HG02943 (cell line): ENCODE measurements around the gene METTL2A.
"Not testable (repeated sequence)": the region's sequence is repeated elsewhere in the genome, so short reads cannot be mapped to it uniquely, and the experiment has no call there.

Experiments used
- ATAC-seq: cut with Tn5 transposase; IDR thresholded peaks from one replicate; pipeline ENCODE4 v1.9.1; 2021; ENCODE audit warnings: mild to moderate bottlenecking, low read depth, moderate library complexity; ENCODE audit not compliant: unreplicated experiment

Gene METTL2A, protein sequence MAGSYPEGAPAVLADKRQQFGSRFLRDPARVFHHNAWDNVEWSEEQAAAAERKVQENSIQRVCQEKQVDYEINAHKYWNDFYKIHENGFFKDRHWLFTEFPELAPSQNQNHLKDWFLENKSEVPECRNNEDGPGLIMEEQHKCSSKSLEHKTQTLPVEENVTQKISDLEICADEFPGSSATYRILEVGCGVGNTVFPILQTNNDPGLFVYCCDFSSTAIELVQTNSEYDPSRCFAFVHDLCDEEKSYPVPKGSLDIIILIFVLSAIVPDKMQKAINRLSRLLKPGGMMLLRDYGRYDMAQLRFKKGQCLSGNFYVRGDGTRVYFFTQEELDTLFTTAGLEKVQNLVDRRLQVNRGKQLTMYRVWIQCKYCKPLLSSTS

DNA sequence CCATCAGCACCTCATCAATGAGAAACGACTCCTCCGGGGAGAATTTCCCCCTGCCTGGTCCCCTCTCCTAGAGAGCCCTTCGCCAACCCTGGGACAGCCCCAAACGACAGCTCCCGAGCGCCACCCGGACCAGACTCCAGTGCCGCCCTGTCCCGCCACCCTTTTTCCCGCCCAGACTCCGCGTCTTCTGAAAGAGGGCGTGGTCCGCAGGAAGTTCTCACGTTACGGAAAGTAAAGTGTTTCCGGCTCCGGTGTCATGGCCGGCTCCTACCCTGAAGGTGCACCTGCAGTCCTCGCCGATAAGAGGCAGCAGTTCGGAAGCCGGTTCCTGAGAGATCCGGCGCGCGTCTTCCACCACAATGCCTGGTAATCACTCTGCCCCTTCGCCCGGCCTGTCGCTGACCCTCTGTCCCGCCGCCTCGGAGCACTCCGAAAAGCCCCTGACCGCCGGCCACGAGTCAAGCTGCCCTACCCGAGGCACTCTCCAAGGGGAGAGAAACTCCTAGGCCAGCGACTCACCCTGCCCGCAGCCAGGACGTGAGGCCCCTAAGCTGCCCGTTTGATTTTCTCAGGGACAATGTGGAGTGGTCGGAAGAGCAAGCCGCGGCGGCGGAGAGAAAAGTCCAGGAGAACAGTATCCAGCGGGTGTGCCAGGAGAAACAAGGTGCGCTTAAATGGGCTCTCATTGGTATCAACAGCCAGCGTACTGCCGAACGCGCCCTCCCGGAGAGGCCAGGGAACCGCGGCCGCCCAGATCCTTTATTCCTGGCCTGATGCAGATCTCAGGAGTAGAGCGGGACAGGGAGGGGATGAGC is at the start of gene METTL2A:
METTL2A (plus strand) TSS at position 251 of the 815 bp plus-strand sequence; CDS start at position 257, 6 bp downstream.
- ATAC-seq, result peak; percentile 88

GRCh38 chr17:62380253-62380652 is 43.4 kb upstream of the METTL2A start, which contains the start of gene EFCAB3:
Gene EFCAB3, plus strand, starts transcription at chr17:62380553. Its CDS starts 2,427 bp downstream, at chr17:62382980.
- ATAC-seq, result no peak

DNA sequence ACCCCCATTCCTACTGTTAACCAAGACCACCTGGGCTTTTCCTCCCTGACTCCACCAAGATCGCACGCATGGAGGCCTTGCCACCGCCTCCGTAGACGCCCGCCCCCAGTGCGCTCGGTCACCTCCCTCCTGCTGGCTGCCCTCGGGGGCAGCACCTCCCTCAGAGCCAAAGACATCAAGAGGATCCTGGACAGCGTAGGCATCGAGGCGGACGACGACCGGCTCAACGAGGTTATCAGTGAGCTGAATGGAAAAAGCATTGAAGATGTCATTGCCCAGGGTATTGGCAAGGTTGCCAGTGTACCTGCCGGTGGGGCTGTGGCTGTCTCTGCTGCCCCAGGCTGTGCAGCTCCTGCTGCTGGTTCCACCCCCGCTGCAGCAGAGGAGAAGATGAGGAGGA is 42.1 kb upstream of the METTL2A start:
- no peak for ATAC-seq

GRCh38 chr17:62388856-62389255 is 34.8 kb upstream of the METTL2A start:
- no peak for ATAC-seq

DNA sequence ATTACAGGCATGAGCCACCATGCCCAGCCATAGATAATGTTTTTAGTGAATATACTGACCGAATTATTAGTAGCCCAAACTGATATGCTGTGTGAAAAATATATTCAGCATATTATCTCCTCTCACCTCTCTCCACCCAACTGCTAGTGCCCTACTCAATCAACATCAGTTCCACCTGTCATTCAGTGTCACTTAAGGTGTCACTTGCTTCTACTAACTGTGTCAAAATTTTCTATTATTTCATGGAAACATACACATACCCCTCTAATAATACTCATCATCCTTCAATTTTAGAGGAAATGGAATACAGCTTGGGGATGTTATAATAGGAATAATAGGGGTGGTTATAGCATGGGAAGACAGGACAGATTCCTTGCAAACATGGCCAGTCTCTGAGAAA is 30.8 kb upstream of the METTL2A start:
- ATAC-seq, result no peak

- no peak for ATAC-seq
These were observed 24.8 kb upstream of the METTL2A start for GRCh38 chr17:62398891-62399290.

DNA sequence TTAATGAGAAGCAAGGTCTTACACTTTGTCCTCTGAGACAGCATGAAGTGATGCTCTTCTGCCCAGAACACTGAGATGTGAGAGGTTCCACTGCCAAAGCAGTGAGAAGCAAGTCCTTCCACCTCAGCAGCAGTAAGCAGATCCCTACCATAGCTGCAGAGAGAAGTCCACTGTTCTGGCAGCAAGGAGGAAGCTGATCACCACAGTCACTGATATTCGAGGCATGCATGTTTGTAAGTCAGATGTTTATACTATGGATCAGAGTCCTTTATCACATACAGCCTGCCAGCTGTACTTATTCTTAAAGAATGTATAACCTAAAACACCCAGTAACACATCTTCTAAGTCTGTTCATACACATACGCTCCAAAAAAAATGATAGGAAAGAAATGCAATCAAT is 18.2 kb upstream of the METTL2A start:
- ATAC-seq, result no peak

GRCh38 chr17:62413090-62413489 is 10.6 kb upstream of the METTL2A start:
- not testable (repeated sequence) for ATAC-seq

GRCh38 chr17:62426214-62426613 is 2.5 kb downstream of the METTL2A start:
- ATAC-seq, result not testable (repeated sequence)

DNA sequence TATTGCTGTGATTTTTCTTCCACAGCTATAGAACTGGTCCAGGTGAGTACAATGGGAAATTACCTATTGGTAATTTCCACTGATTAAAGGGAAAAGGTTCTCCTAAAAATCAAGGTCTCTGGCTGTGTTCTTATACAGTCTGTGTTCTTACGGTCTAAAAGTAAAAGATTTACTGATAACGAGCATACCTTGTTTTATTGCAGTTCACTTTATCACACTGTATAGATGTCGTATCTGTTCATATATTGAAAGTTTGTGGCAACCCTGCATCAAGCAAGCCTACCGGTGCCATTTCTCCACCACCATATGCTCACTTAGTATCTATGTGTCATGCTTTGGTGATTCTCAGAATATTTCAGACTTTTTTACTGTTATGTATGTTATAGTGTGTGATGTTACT is 11.6 kb downstream of the METTL2A start:
- ATAC-seq, result not testable (repeated sequence)

DNA sequence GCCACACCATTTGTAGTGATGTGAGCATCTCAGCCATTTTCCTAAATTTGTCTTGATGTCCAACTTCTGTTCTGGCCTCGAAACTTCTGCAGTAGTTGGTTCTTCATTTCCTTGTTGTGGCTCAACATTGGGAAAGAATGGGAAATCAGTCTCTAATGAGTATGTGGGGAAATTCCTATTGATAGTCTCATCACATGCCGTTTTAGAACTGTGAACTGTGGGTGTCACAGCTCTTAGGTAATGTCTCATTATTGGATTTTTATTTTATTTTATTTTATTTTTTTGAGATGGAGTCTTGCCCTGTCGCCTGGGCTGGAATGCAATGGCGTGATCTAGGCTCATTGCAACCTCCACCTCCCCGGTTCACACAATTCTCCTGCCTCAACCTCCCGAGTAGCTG is 17.5 kb downstream of the METTL2A start:
- not testable (repeated sequence) for ATAC-seq

GRCh38 chr17:62444063-62444462 is 20.4 kb downstream of the METTL2A start:
- ATAC-seq, result no peak

- ATAC-seq, result not testable (repeated sequence)
These were observed 22.1 kb downstream of the METTL2A start for GRCh38 chr17:62445791-62446190.

DNA sequence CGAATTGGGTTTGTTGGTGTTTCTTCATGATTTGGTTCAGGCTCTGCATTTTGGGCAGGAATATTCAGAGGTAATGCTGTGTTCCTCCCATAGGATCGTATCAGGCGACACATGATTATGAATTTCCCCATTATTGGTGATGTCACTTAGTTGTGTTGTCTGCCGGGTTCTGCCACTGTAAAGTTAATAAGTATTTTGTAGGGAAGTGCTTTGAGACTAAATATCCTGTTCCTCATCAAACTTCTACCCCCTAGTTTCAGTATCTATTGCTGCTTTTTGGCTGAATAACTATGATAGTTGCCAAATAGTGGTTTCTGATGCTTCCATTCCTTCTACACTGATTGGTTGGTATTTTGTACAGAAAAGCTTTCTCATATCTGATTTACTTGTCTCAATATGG is 28.5 kb downstream of the METTL2A start:
- ATAC-seq, result not testable (repeated sequence)

DNA sequence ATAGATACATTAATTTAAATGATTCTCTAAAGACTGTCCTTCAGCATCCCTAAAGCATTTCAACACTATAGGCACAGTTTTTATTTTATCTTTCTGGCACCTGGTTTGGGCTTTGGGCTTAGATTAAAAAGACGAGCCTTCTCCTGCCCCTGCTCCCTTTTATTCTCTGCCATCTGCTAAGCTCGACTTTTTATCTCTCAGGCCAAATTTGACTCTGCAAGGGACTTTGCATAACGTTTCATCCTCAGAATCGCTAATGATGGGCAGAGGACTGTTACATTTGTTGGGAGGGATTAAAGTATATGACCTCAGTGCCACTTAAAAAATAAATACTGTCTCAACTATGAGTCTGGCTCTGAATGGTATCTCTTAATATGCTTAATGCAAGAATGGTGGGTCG is 29.3 kb downstream of the METTL2A start:
- ATAC-seq, result not testable (repeated sequence)

DNA sequence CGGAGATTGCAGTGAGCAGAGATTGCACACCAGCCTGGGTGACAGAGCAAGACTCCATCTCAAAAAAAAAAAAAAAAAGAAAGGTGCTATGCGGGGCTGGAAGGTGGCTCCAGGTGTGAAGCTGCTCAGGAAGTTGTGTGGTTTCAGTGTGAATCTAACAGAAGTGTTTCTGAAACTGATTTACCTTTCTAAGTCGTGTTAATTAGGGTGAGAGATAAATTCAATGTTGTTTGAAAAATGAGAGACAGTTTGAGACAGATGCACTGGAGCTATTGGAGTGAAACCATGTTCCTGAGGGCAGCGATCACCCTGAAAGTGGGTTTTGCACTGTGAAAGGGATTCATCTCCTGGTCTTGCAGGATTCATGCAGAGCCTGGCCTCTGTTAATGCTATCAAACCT is 30.0 kb downstream of the METTL2A start:
- peak; percentile 16 for ATAC-seq

- ATAC-seq, result peak; percentile 50
These were observed 30.4 kb downstream of the METTL2A start for GRCh38 chr17:62454111-62454510.

- ATAC-seq, result no peak
These were observed 32.3 kb downstream of the METTL2A start for GRCh38 chr17:62456016-62456415.

DNA sequence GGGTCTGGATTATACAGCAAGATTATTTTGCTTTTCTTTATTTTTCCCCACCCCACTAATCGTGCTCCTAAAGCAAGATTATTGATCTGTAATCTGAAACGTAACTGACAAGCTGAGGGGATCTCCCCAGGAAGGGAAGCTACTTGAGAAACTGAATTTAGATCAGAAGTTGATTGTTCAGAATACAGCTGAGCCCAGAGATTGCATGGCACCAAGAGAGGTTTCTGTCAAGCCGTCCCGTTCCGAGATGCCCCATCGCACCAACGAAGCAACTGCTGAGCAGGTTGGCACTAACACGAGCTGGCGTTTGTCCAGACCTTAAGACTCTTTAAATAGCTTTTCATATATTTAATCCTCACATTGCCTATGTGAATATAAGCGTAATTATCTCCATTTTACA is 34.8 kb downstream of the METTL2A start:
- not testable (repeated sequence) for ATAC-seq

GRCh38 chr17:62464422-62464821 is 40.7 kb downstream of the METTL2A start:
- ATAC-seq, result not testable (repeated sequence)

GRCh38 chr17:62465271-62465670 is 41.6 kb downstream of the METTL2A start:
- ATAC-seq, result not testable (repeated sequence)
